Keratinocyte (primary cell): Measurements from ENCODE around the gene PDXDC1. TPM values are rescaled to one million over a fixed set of nuclear protein-coding genes. Genes with fewer than 3 reads are reported as not detected.
"Not testable (repeated sequence)": the region's sequence is repeated elsewhere in the genome, so short reads cannot be mapped to it uniquely, and the experiment has no call there.

Experiments
- DNase-seq: peaks from one replicate; pipeline ENCODE4 v3.0.0-alpha.2; 2011; ENCODE audit warnings: low read depth, missing footprints, low spot score
- FAIRE-seq: peaks from 2 replicates; lab custom pipeline; 2011; peaks lifted over from hg19 to GRCh38; lab: Jason Lieb, UNC
- H2AFZ ChIP-seq: 2 replicates; pipeline ENCODE4 v1.6.0; 2012; ENCODE audit warnings: low read length, control low read depth, inconsistent platforms; ENCODE audit not compliant: control insufficient read depth
- H3K27ac ChIP-seq: 2 replicates; pipeline ENCODE4 v1.5.1; 2011; ENCODE audit warnings: low read length; ENCODE audit not compliant: control insufficient read depth, insufficient read depth
- H3K27me3 ChIP-seq: 3 replicates; pipeline ENCODE4 v1.6.0; 2011; ENCODE audit warnings: low read length; ENCODE audit not compliant: control insufficient read depth, insufficient read depth; ENCODE audit errors: extremely low read depth
- H3K36me3 ChIP-seq, 2 experiments: 2 replicates in 1 of 2; 3 replicates in 1 of 2; pipeline ENCODE4 v1.5.1; 2011; ENCODE audit warnings: low read length in 2 of 2, mild to moderate bottlenecking in 1 of 2; ENCODE audit not compliant: control insufficient read depth in 2 of 2, insufficient read depth in 2 of 2; ENCODE audit errors: extremely low read depth in 1 of 2
- H3K4me1 ChIP-seq: 3 replicates; pipeline ENCODE4 v1.5.1; 2011; ENCODE audit warnings: low read length; ENCODE audit not compliant: control insufficient read depth, insufficient read depth; ENCODE audit errors: extremely low read depth
- H3K4me2 ChIP-seq: 3 replicates; pipeline ENCODE4 v1.6.0; 2011; ENCODE audit warnings: low read depth, low read length; ENCODE audit not compliant: control insufficient read depth, insufficient read depth; ENCODE audit errors: extremely low read depth
- H3K4me3 ChIP-seq, 3 experiments: fragments of 200-600 bp in 1 of 3; sonication (generic) in 1 of 3; 2 replicates in 2 of 3; 3 replicates in 1 of 3; pipeline ENCODE4 v1.5.1; 2011 to 2016; ENCODE audit warnings: low read length in 3 of 3, mild to moderate bottlenecking in 3 of 3, control low read depth in 2 of 3, inconsistent platforms in 1 of 3, low read depth in 1 of 3, mixed read lengths in 1 of 3, mixed run types in 1 of 3, moderate library complexity in 1 of 3; ENCODE audit not compliant: control insufficient read depth in 2 of 3, insufficient read depth in 2 of 3; ENCODE audit errors: extremely low read depth in 1 of 3
- H3K79me2 ChIP-seq: 2 replicates; pipeline ENCODE4 v1.6.0; 2012; ENCODE audit warnings: low read length; ENCODE audit not compliant: control insufficient read depth, insufficient read depth
- H3K9ac ChIP-seq: 3 replicates; pipeline ENCODE4 v1.6.0; 2011; ENCODE audit warnings: low read length; ENCODE audit not compliant: control insufficient read depth, insufficient read depth; ENCODE audit errors: extremely low read depth
- H3K9me1 ChIP-seq: 3 replicates; pipeline ENCODE4 v1.6.0; 2011; ENCODE audit warnings: low read length; ENCODE audit not compliant: control insufficient read depth, insufficient read depth; ENCODE audit errors: extremely low read depth
- H3K9me3 ChIP-seq: 2 replicates; pipeline ENCODE4 v1.5.1; 2012; ENCODE audit warnings: low read depth, low read length; ENCODE audit not compliant: control insufficient read depth
- H4K20me1 ChIP-seq: 3 replicates; pipeline ENCODE4 v1.6.0; 2011; ENCODE audit warnings: low read length; ENCODE audit not compliant: control insufficient read depth, insufficient read depth; ENCODE audit errors: extremely low read depth
- dilution Hi-C: fragments of 300-500 bp; cut with MboI; formaldehyde crosslinking; loops from one replicate; pipeline ENCODE4 v1.7.0; 2020; ENCODE audit warnings: low sequenced_read_pairs; ENCODE audit not compliant: extremely low pct_ligation_motif_present
- polyA plus RNA-seq, 5 experiments: library from polyadenylated mRNA; depleted of rRNA in 3 of 5; stranded (reverse) in 3 of 5; stranded (forward) in 1 of 5; unstranded in 1 of 5; fragments of >200 nt; gene quantifications; 1 replicate in 1 of 5; 2 replicates in 3 of 5; 3 replicates in 1 of 5; pipeline versions ENCODE4 v1.2.1 to v1.2.3, GENCODE V29; 2011 to 2012; ENCODE audit warnings: missing spikeins in 2 of 5, low read depth in 1 of 5, low replicate concordance in 1 of 5

PDXDC1 gene
- polyA plus RNA-seq, 1 donor (not counting 4 experiments of a cell fraction or from before 2014, with no cell fraction given) = 70.7 TPM

GRCh38 chr16:15148831-15149230 lies 174.0 kb downstream of the PDXDC1 start:
- H3K4me3 ChIP-seq, H4K20me1 ChIP-seq, H2AFZ ChIP-seq, dilution Hi-C loops, DNase-seq, H3K36me3 ChIP-seq, H3K9me3 ChIP-seq, FAIRE-seq, H3K9me1 ChIP-seq, H3K9ac ChIP-seq, H3K27me3 ChIP-seq: not testable (repeated sequence)
- Histone ChIP-seq H3K79me2 (peaks cover 32% of the 10 kb centered on the region), H3K4me1 (peaks cover 42% of the 10 kb centered on the region), H3K4me2 (peak overlapping the region; percentile 41), H3K27ac (peak overlapping the region; percentile 31)

DNA sequence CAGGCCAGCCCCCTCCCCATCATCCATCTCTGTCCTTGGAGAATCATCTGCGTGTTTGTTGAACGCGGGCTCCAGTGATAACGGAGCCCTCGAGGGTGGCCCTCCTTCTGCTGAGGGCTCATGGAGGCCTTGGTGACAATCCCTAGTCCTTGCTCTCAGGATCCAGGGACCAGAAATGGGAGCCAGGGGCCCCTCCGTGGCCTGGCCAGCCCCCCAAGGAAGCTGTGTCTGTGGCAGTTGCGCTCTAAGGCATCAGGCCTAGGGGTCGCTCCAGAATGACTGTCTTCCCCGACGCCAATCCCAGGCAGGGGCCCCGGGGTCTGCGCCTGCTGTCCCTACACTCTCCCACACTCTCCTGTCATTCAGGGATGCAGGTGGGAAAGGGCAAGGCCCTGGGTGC lies 174.4 kb downstream of the PDXDC1 start:
- Histone ChIP-seq H3K4me1 (peaks cover 38% of the 10 kb centered on the region), H3K27ac (peak overlapping the region; percentile 31), H3K79me2 (peaks cover 32% of the 10 kb centered on the region), H3K4me2 (peak overlapping the region; percentile 41)
- H3K9me1 ChIP-seq, H3K9me3 ChIP-seq, H3K27me3 ChIP-seq, H3K9ac ChIP-seq, H2AFZ ChIP-seq, H4K20me1 ChIP-seq, H3K36me3 ChIP-seq, DNase-seq, dilution Hi-C loops, H3K4me3 ChIP-seq, FAIRE-seq: not testable (repeated sequence)

- H3K4me2 ChIP-seq, H3K9me1 ChIP-seq, H3K27ac ChIP-seq, FAIRE-seq, DNase-seq, H3K27me3 ChIP-seq, H4K20me1 ChIP-seq, H3K4me1 ChIP-seq, H2AFZ ChIP-seq, H3K9me3 ChIP-seq, dilution Hi-C loops, H3K36me3 ChIP-seq: not testable (repeated sequence)
- Histone ChIP-seq H3K9ac (peak overlapping the region; percentile 50), H3K79me2 (peaks cover 15% of the 10 kb centered on the region), H3K4me3 (peak overlapping the region; percentile 45 to 49 (median 49))
Observed at GRCh38 chr16:15154005-15154404, 179.2 kb downstream of the PDXDC1 start.

GRCh38 chr16:15154650-15155562 lies 180.1 kb downstream of the PDXDC1 start:
- dilution Hi-C loops = not testable (repeated sequence)

DNA sequence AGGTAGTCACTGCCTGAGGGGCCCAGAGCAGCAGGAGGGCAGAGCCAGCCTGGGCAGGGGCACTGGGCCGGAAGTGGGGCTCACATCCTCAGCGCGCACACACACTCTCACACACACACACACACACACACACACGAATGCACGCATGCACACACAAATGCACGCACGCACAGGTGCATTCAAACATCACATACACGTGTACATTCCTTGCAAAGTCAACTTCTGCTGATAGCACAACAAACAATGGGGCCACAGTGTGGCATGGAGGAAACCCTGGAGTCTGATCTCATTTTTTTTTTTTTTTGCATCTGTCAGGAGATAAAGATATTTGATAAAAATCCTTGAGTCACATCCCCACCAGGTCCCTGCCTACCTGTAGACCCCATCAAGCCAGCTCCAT lies 182.8 kb downstream of the PDXDC1 start:
- H3K4me3 ChIP-seq, H3K4me2 ChIP-seq, H3K27me3 ChIP-seq, H3K79me2 ChIP-seq, FAIRE-seq, DNase-seq, H2AFZ ChIP-seq, H3K36me3 ChIP-seq, dilution Hi-C loops, H3K9ac ChIP-seq, H4K20me1 ChIP-seq, H3K9me1 ChIP-seq, H3K4me1 ChIP-seq, H3K27ac ChIP-seq, H3K9me3 ChIP-seq: not testable (repeated sequence)

More at GRCh38 chr16:15154650-15155562, 180.1 kb downstream of the PDXDC1 start:
- not testable (repeated sequence) for H3K4me1 ChIP-seq, H3K79me2 ChIP-seq, H3K36me3 ChIP-seq, H3K9me1 ChIP-seq, H3K27ac ChIP-seq, DNase-seq, H3K27me3 ChIP-seq, H3K9me3 ChIP-seq, FAIRE-seq, H4K20me1 ChIP-seq
- H3K4me2 ChIP-seq = peak overlapping the region; percentile 22
- peak overlapping the region; percentile 19 for H2AFZ ChIP-seq
- H3K9ac ChIP-seq = peak overlapping the region; percentile 37
- H3K4me3 ChIP-seq = peak overlapping the region in 2 of 3 experiments; percentile 2 to 34
